H1 (cell line): ENCODE results near the gene PRKCZ. TPM values are rescaled to one million over a fixed set of nuclear protein-coding genes. Genes with fewer than 3 reads are reported as not detected.

ENCODE experiments used
- HDAC2 ChIP-seq, 2 experiments: fragments of 300-600 bp in 1 of 2; sonication (generic) in 1 of 2; IDR thresholded peaks; 2 replicates each; pipeline ENCODE4 v1.6.1; 2011 to 2012; ENCODE audit warnings: low read depth in 2 of 2, low read length in 2 of 2, mild to moderate bottlenecking in 2 of 2, moderate library complexity in 2 of 2, borderline replicate concordance in 1 of 2, inconsistent platforms in 1 of 2
- KDM4A ChIP-seq: IDR thresholded peaks from one replicate; pipeline ENCODE4 v1.7.1; 2012; ENCODE audit warnings: low read depth, mild to moderate bottlenecking, moderate library complexity, low read length, inconsistent platforms; ENCODE audit not compliant: severe bottlenecking
- MAX ChIP-seq: IDR thresholded peaks from 2 replicates; pipeline ENCODE4 v1.6.1; 2012; ENCODE audit warnings: inconsistent platforms
- SIN3A ChIP-seq, 2 experiments: IDR thresholded peaks in 1 of 2; conservative IDR thresholded peaks in 1 of 2; 2 replicates each; pipeline ENCODE4 v1.6.1; 2011 to 2012; ENCODE audit warnings: low read length in 2 of 2, improper control_type of control experiment in 1 of 2, low read depth in 1 of 2, mild to moderate bottlenecking in 1 of 2
- SP1 ChIP-seq: IDR thresholded peaks from 2 replicates; pipeline ENCODE4 v1.6.1; 2011; ENCODE audit warnings: low read depth, low read length
- polyA plus RNA-seq, 7 experiments: library from polyadenylated mRNA; depleted of rRNA in 3 of 7; stranded (reverse) in 5 of 7; unstranded in 2 of 7; fragments of >200 nt in 5 of 7; fragments of 200-250 nt in 2 of 7; gene quantifications; 1 replicate in 5 of 7; 2 replicates in 1 of 7; 4 replicates in 1 of 7; pipeline versions ENCODE4 v1.2.1 to v1.2.3, GENCODE V29; 2011 to 2013; ENCODE audit warnings: missing spikeins in 2 of 7, mixed read lengths in 2 of 7
- total RNA-seq: library from RNA; stranded (reverse); fragmentation: NEBNext Ultra II Directional; extraction: Animal tissue kit (Norgen Biotek cat#: 25700); gene quantifications from 2 replicates; pipeline ENCODE4 v1.2.1, GENCODE V29; 2021
- TF ChIP-seq, protein P1 (sequence below), 3 experiments: IDR thresholded peaks; 1 replicate in 2 of 3; 2 replicates in 1 of 3; pipeline versions ENCODE4 v1.5.1 to v1.6.1; 2011; ENCODE audit warnings: low read length in 3 of 3, mild to moderate bottlenecking in 3 of 3, inconsistent platforms in 2 of 3, low read depth in 1 of 3, moderate library complexity in 1 of 3; ENCODE audit not compliant: insufficient read depth in 1 of 3; ENCODE audit errors: control extremely low read depth in 1 of 3

Gene PRKCZ
- total and polyA plus RNA-seq, 2 of the 8 experiments (the other 6 are each of a cell fraction or from before 2014, with no cell fraction given): 37.4 to 45.1 TPM

GRCh38 chr1:2204415-2205190 lies 154.4 kb downstream of the PRKCZ start (continued):
- TF ChIP-seq, protein P1, sequence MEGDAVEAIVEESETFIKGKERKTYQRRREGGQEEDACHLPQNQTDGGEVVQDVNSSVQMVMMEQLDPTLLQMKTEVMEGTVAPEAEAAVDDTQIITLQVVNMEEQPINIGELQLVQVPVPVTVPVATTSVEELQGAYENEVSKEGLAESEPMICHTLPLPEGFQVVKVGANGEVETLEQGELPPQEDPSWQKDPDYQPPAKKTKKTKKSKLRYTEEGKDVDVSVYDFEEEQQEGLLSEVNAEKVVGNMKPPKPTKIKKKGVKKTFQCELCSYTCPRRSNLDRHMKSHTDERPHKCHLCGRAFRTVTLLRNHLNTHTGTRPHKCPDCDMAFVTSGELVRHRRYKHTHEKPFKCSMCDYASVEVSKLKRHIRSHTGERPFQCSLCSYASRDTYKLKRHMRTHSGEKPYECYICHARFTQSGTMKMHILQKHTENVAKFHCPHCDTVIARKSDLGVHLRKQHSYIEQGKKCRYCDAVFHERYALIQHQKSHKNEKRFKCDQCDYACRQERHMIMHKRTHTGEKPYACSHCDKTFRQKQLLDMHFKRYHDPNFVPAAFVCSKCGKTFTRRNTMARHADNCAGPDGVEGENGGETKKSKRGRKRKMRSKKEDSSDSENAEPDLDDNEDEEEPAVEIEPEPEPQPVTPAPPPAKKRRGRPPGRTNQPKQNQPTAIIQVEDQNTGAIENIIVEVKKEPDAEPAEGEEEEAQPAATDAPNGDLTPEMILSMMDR (IDR thresholded peaks at IDR 0.05; ENCODE audit: control extremely low read depth in 1 of 3, insufficient read depth in 1 of 3, low read depth in 1 of 3, low read length in 3 of 3): no peak
- TF ChIP-seq SP1: peak; percentile 42; the same call in 1 of the 2 replicates
- TF ChIP-seq KDM4A: peak; percentile 43
- peak; percentile 36; the same call in 1 of the 2 replicates for TF ChIP-seq MAX
- no peak for TF ChIP-seq HDAC2 (IDR thresholded peaks at IDR 0.05; ENCODE audit: borderline replicate concordance in 1 of 2, low read depth in 2 of 2, low read length in 2 of 2)
- no peak for TF ChIP-seq SIN3A (conservative IDR thresholded peaks at IDR 0.05 in 1 of 2, IDR thresholded peaks at IDR 0.05 in 1 of 2; ENCODE audit: low read depth in 1 of 2, low read length in 2 of 2)
